Stimulated activated CD4-positive, alpha-beta T cell treated with anti-CD3 and anti-CD28 coated beads, Interleukin-15, amount 100 ng/mL, for 48 hours (primary cell): ENCODE data around the gene AMY1B.
"Not testable (repeated sequence)": the region's sequence is repeated elsewhere in the genome, so short reads cannot be mapped to it uniquely, and the experiment has no call there.

ENCODE experiments used
- DNase-seq, 2 donors: peaks; one replicate each; pipeline ENCODE4 v3.0.0-alpha.2; 2020; ENCODE audit warnings: low read depth in 2 of 2

The AMY1B gene

DNA sequence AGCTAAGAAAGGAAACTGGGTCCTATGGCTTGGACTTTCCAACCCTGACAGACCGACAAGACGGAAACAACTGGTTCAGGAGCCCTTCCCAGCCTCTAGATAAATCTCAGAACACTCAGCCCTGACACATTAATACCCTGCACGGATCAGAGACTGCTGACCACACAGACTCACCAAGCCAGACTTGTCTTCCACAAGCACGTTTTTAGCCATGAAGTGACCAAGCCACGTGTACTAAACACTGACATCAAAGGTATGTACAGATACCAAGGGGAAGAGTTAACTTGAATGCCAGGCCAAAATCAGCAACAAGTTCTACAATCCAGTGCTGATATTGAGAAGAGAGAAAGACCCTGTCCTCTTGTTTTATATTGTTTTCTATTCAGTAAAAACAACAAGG, at the start of gene AMY1B:
TSS of gene AMY1B (minus strand) at position 101 of the 400 bp plus-strand sequence. CDS start 571 bp downstream, outside the sequence.
- DNase-seq, result not testable (repeated sequence)

DNA sequence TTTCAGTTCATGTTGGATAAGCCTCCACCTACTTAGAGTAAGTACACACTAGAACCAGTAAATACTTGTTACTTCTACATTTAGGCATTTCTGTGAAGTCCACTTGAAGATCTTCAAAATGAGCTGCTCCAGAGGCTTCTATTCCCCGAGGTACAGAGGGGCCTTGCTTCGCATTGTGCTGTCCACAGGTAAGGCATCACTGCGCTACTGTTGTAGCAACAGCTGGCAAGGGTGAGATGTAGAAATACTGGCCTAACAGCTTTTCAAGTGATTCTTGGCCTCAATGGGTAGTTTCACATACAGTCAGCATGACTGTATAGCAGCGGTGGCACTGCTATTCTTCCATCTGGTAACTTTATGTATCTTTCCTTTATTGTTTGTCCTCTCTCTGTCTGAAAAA, 49.0 kb upstream of the AMY1B start:
- not testable (repeated sequence) for DNase-seq

DNA sequence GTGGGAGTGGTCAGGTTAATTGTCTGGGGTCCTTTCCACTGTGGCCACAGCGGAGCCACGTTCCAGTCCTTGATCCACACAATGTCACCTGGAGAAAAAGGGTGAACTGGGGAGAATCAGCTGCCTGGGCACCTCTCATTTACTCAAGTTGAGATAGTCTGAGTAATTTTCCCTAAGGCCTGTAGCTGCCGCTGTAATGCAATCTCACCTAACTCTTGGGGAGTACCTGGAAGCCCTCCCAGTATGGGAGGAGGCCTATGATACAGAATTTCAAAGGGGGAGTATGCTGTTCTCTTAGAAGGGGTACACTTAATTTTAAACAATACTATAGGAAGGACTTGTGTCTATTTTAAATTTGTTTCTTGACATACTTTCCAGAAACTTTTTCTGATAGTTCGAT, 48.4 kb upstream of the AMY1B start:
- DNase-seq, result not testable (repeated sequence)

DNA sequence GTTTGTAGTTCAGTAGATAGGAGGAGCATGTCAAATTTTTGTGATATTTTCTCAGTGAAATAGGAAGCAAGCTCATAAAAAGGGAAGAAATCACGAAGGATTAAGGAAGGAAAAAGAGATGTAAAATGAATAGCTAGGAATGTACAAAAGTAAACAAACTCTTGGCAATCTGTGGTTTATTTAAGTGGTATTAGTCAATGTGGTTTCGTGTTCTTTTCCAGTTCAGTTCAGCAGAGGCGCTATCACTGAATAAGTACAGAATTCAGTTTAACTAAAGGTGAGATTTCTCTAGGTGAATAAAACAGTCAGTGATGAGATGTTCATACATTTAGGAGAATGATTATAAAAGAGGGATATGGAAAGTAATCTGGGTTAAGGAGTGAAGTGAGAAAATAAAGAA, 42.0 kb upstream of the AMY1B start:
- not testable (repeated sequence) for DNase-seq

DNA sequence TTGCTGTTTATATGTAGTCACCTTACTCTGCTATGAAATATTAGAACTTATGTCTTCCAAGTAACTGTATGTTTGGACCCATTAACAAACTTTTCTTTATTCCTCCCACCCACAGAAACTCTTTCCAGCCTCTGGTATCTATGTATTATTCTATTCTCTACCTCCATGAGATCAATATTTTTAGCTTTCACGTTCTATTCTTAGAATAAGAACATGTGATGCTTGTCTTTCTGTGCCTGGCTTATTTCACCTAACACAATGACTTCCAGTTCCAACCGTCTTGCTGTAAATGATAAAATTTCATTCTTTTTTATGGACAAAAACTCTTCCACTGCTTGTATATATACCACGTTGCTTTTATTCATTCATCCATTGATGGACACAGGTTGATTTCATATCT, 39.3 kb upstream of the AMY1B start:
- DNase-seq, result not testable (repeated sequence)

DNA sequence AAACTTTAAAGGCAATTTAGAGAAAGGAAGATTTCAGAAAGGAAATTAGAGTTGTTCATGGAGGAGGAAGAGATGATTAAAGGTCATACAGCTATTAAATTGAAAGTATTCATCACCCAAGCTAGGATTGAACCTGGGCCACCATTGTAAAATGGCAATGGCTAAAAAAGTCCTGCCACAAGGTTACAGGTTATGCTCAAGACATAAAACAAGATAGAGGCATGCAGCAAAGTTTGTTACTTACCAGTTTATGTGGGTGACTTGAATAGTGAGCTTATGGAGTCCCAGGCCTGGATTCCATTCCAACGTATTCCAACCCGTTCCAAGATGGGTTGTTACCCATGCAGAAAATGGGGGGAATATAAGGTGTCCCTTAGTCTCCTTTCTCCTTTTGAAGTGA, 25.5 kb upstream of the AMY1B start:
- DNase-seq, result not testable (repeated sequence)

DNA sequence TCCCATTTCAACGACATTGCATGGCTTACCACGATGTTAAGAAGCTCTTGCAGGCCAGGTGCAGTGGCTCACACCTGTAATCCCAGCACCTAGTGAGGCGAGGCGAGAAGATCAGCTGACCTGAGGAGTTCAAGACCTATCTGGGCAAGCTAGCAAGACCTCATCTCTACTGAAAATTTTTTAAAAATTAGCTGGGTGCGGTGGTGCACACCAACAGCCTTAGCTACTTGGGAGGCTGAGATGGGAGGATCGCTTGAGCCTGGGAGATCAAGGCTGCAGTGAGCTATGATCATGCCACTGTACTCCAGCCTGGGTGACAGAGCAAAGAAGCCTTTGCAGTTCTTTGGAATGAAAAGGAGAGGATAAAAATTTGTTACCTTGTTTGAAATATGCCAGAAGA, 21.4 kb upstream of the AMY1B start:
- DNase-seq, result not testable (repeated sequence)

DNA sequence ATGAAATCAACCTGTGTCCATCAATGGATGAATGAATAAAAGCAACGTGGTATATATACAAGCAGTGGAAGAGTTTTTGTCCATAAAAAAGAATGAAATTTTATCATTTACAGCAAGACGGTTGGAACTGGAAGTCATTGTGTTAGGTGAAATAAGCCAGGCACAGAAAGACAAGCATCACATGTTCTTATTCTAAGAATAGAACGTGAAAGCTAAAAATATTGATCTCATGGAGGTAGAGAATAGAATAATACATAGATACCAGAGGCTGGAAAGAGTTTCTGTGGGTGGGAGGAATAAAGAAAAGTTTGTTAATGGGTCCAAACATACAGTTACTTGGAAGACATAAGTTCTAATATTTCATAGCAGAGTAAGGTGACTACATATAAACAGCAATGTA, 14.4 kb upstream of the AMY1B start:
- not testable (repeated sequence) for DNase-seq

DNA sequence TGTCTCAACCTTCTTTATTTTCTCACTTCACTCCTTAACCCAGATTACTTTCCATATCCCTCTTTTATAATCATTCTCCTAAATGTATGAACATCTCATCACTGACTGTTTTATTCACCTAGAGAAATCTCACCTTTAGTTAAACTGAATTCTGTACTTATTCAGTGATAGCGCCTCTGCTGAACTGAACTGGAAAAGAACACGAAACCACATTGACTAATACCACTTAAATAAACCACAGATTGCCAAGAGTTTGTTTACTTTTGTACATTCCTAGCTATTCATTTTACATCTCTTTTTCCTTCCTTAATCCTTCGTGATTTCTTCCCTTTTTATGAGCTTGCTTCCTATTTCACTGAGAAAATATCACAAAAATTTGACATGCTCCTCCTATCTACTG, 11.7 kb upstream of the AMY1B start:
- DNase-seq, result not testable (repeated sequence)

DNA sequence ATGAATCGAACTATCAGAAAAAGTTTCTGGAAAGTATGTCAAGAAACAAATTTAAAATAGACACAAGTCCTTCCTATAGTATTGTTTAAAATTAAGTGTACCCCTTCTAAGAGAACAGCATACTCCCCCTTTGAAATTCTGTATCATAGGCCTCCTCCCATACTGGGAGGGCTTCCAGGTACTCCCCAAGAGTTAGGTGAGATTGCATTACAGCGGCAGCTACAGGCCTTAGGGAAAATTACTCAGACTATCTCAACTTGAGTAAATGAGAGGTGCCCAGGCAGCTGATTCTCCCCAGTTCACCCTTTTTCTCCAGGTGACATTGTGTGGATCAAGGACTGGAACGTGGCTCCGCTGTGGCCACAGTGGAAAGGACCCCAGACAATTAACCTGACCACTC, 5.2 kb upstream of the AMY1B start:
- DNase-seq, result not testable (repeated sequence)

DNA sequence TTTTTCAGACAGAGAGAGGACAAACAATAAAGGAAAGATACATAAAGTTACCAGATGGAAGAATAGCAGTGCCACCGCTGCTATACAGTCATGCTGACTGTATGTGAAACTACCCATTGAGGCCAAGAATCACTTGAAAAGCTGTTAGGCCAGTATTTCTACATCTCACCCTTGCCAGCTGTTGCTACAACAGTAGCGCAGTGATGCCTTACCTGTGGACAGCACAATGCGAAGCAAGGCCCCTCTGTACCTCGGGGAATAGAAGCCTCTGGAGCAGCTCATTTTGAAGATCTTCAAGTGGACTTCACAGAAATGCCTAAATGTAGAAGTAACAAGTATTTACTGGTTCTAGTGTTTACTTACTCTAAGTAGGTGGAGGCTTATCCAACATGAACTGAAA, 4.7 kb upstream of the AMY1B start:
- DNase-seq, result not testable (repeated sequence)

DNA sequence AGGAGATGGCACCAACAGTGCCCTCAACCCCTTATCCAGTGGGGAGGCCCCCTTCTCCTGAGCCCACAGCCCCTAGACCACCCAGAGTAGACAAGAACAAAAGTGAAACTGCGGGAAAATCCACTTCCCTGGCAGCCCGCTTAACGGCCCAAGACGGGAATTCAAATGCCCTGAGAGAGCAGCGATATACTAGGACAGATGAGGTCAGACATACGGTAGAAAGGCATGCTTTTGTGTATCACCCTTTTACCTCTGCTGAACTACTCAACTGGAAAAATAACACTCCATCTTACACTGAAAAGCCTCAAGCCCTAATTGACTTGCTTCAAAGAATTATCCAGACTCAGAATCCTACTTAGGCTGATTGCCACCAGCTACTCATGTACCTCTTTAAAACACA, 1.4 kb upstream of the AMY1B start:
- not testable (repeated sequence) for DNase-seq

DNA sequence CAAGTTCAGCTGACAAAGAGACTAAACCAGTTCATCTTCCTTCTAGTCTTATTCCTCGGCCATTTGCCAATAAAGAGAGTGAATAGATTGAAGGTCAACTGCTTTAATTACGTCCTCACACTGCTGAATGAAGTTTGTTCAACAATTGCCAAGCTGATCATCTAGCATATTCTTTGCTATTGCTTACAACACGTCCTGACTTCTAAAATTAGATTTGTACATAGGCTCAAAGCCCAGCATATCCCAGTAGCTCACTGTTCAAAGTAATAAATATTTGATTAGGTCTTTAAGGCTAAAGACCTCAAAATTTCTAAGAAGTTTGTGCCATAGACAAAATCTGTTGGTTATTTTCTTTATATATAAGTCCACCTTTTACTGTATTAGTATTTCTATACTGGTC, 19.7 kb downstream of the AMY1B start:
- DNase-seq, result not testable (repeated sequence)

DNA sequence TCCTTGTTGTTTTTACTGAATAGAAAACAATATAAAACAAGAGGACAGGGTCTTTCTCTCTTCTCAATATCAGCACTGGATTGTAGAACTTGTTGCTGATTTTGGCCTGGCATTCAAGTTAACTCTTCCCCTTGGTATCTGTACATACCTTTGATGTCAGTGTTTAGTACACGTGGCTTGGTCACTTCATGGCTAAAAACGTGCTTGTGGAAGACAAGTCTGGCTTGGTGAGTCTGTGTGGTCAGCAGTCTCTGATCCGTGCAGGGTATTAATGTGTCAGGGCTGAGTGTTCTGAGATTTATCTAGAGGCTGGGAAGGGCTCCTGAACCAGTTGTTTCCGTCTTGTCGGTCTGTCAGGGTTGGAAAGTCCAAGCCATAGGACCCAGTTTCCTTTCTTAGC, 40.5 kb downstream of the AMY1B start, which contains the start of gene AMY1A:
TSS of gene AMY1A (plus strand) at position 301 of the 400 bp plus-strand sequence. CDS start 571 bp downstream, outside the sequence.
- not testable (repeated sequence) for DNase-seq

DNA sequence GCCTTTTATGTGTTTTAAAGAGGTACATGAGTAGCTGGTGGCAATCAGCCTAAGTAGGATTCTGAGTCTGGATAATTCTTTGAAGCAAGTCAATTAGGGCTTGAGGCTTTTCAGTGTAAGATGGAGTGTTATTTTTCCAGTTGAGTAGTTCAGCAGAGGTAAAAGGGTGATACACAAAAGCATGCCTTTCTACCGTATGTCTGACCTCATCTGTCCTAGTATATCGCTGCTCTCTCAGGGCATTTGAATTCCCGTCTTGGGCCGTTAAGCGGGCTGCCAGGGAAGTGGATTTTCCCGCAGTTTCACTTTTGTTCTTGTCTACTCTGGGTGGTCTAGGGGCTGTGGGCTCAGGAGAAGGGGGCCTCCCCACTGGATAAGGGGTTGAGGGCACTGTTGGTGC, 41.9 kb downstream of the AMY1B start:
- DNase-seq, result not testable (repeated sequence)

DNA sequence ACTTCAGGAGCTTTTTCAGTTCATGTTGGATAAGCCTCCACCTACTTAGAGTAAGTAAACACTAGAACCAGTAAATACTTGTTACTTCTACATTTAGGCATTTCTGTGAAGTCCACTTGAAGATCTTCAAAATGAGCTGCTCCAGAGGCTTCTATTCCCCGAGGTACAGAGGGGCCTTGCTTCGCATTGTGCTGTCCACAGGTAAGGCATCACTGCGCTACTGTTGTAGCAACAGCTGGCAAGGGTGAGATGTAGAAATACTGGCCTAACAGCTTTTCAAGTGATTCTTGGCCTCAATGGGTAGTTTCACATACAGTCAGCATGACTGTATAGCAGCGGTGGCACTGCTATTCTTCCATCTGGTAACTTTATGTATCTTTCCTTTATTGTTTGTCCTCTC, 45.1 kb downstream of the AMY1B start:
- not testable (repeated sequence) for DNase-seq

DNA sequence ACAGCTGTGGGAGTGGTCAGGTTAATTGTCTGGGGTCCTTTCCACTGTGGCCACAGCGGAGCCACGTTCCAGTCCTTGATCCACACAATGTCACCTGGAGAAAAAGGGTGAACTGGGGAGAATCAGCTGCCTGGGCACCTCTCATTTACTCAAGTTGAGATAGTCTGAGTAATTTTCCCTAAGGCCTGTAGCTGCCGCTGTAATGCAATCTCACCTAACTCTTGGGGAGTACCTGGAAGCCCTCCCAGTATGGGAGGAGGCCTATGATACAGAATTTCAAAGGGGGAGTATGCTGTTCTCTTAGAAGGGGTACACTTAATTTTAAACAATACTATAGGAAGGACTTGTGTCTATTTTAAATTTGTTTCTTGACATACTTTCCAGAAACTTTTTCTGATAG, 45.7 kb downstream of the AMY1B start:
- DNase-seq, result not testable (repeated sequence)

DNA sequence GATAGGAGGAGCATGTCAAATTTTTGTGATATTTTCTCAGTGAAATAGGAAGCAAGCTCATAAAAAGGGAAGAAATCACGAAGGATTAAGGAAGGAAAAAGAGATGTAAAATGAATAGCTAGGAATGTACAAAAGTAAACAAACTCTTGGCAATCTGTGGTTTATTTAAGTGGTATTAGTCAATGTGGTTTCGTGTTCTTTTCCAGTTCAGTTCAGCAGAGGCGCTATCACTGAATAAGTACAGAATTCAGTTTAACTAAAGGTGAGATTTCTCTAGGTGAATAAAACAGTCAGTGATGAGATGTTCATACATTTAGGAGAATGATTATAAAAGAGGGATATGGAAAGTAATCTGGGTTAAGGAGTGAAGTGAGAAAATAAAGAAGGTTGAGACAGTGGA, 52.1 kb downstream of the AMY1B start:
- not testable (repeated sequence) for DNase-seq

DNA sequence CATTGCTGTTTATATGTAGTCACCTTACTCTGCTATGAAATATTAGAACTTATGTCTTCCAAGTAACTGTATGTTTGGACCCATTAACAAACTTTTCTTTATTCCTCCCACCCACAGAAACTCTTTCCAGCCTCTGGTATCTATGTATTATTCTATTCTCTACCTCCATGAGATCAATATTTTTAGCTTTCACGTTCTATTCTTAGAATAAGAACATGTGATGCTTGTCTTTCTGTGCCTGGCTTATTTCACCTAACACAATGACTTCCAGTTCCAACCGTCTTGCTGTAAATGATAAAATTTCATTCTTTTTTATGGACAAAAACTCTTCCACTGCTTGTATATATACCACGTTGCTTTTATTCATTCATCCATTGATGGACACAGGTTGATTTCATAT, 54.8 kb downstream of the AMY1B start:
- DNase-seq, result not testable (repeated sequence)
